Hematopoietic multipotent progenitor cell treated with erythropoietin and hydrocortisone succinate and interleukin-3 and kit ligand, for 17 days (in vitro differentiated cells): ENCODE results near the gene TTC16.
"Not testable (repeated sequence)": the region's sequence is repeated elsewhere in the genome, so short reads cannot be mapped to it uniquely, and the experiment has no call there.

ENCODE experiments used
- DNase-seq: peaks from one replicate; pipeline ENCODE4 v3.0.0-alpha.2; 2015; ENCODE audit warnings: low spot score

Gene TTC16

GRCh38 chr9:127741831-127742434 is 26.1 kb downstream of the TTC16 start:
- DNase-seq, result no peak

GRCh38 chr9:127742435-127743088 is 26.7 kb downstream of the TTC16 start:
- DNase-seq, result no peak

- DNase-seq, result no peak
Observed at GRCh38 chr9:127744398-127745110, 28.7 kb downstream of the TTC16 start.

GRCh38 chr9:127746959-127747569 is 31.2 kb downstream of the TTC16 start:
- no peak for DNase-seq

- DNase-seq, result no peak
Observed at GRCh38 chr9:127749090-127749787, 33.4 kb downstream of the TTC16 start.

- DNase-seq, result no peak
Observed at GRCh38 chr9:127751269-127752054, 35.6 kb downstream of the TTC16 start.

- no peak for DNase-seq
Observed at GRCh38 chr9:127753148-127753547, 37.3 kb downstream of the TTC16 start.

- no peak for DNase-seq
Observed at GRCh38 chr9:127753622-127754021, 37.7 kb downstream of the TTC16 start.

GRCh38 chr9:127754099-127755060 is 38.5 kb downstream of the TTC16 start:
- DNase-seq, result no peak

- no peak for DNase-seq
Observed at GRCh38 chr9:127755061-127756060, 39.5 kb downstream of the TTC16 start.

- no peak for DNase-seq
Observed at GRCh38 chr9:127756233-127756632, 40.4 kb downstream of the TTC16 start.

- not testable (repeated sequence) for DNase-seq
Observed at GRCh38 chr9:127756776-127757175, 40.9 kb downstream of the TTC16 start.

GRCh38 chr9:127758843-127759242 is 43.0 kb downstream of the TTC16 start:
- DNase-seq, result no peak

- DNase-seq, result no peak
Observed at GRCh38 chr9:127761061-127761460, 45.2 kb downstream of the TTC16 start.

GRCh38 chr9:127761491-127761956 is 45.6 kb downstream of the TTC16 start:
- no peak for DNase-seq

- no peak for DNase-seq
Observed at GRCh38 chr9:127762111-127762676, 46.3 kb downstream of the TTC16 start.

- peak; percentile 65 for DNase-seq
Observed at GRCh38 chr9:127763918-127764384, 48.1 kb downstream of the TTC16 start.

- DNase-seq, result no peak
Observed at GRCh38 chr9:127765418-127765817, 49.5 kb downstream of the TTC16 start.
